ES-I3 (cell line): Measurements from ENCODE around the gene COG5.

Experiments used
- H3K36me3 ChIP-seq: 2 replicates; pipeline ENCODE4 v1.6.1; 2013; ENCODE audit warnings: mild to moderate bottlenecking, low read length, control low read depth, moderate library complexity; ENCODE audit not compliant: insufficient read depth
- H3K4me1 ChIP-seq: 2 replicates; pipeline ENCODE4 v1.6.1; 2013; ENCODE audit warnings: mild to moderate bottlenecking, control low read depth, low read length; ENCODE audit not compliant: insufficient read depth
- H3K9ac ChIP-seq: 2 replicates; pipeline ENCODE4 v1.6.1; 2013; ENCODE audit warnings: low read depth, mild to moderate bottlenecking, low read length, moderate library complexity
- H3K9me3 ChIP-seq: 2 replicates; pipeline ENCODE4 v1.6.1; 2013; ENCODE audit warnings: mild to moderate bottlenecking, low read length, moderate library complexity; ENCODE audit not compliant: control insufficient read depth, insufficient read depth

Gene COG5

GRCh38 chr7:107439025-107439424 lies 124.7 kb downstream of the COG5 start:
- Histone ChIP-seq H3K4me1 (no peaks in the 10 kb centered on the region), H3K9ac (no peak overlapping the region), H3K9me3 (no peaks in the 10 kb centered on the region), H3K36me3 (no peaks in the 10 kb centered on the region)

GRCh38 chr7:107435749-107436148 lies 128.0 kb downstream of the COG5 start:
- no peaks in the 10 kb centered on the region for H3K36me3 ChIP-seq
- no peaks in the 10 kb centered on the region for H3K4me1 ChIP-seq
- no peaks in the 10 kb centered on the region; the same call in 1 of the 2 replicates for H3K9me3 ChIP-seq
- H3K9ac ChIP-seq = no peak overlapping the region

- Histone ChIP-seq H3K36me3 (no peaks in the 10 kb centered on the region), H3K4me1 (no peaks in the 10 kb centered on the region), H3K9ac (no peak overlapping the region), H3K9me3 (no peaks in the 10 kb centered on the region; the same call in 1 of the 2 replicates)
Measured at GRCh38 chr7:107432261-107432660, 131.5 kb downstream of the COG5 start.

GRCh38 chr7:107430057-107430456 lies 133.7 kb downstream of the COG5 start:
- Histone ChIP-seq H3K9ac (no peak overlapping the region), H3K36me3 (no peaks in the 10 kb centered on the region), H3K9me3 (no peaks in the 10 kb centered on the region; the same call in 1 of the 2 replicates), H3K4me1 (no peaks in the 10 kb centered on the region)

GRCh38 chr7:107428642-107429041 lies 135.1 kb downstream of the COG5 start:
- Histone ChIP-seq H3K9me3 (no peaks in the 10 kb centered on the region; the same call in 1 of the 2 replicates), H3K9ac (no peak overlapping the region), H3K4me1 (no peaks in the 10 kb centered on the region)

GRCh38 chr7:107427462-107427861 lies 136.3 kb downstream of the COG5 start:
- no peak overlapping the region for H3K9ac ChIP-seq

More at GRCh38 chr7:107428642-107429041, 135.1 kb downstream of the COG5 start:
- no peaks in the 10 kb centered on the region for H3K36me3 ChIP-seq

GRCh38 chr7:107414198-107414597 lies 149.5 kb downstream of the COG5 start:
- no peaks in the 10 kb centered on the region for H3K9me3 ChIP-seq
- H3K9ac ChIP-seq = no peak overlapping the region
- H3K4me1 ChIP-seq = no peaks in the 10 kb centered on the region
- H3K36me3 ChIP-seq = no peaks in the 10 kb centered on the region

More at GRCh38 chr7:107427462-107427861, 136.3 kb downstream of the COG5 start:
- Histone ChIP-seq H3K4me1 (no peaks in the 10 kb centered on the region), H3K9me3 (no peaks in the 10 kb centered on the region; the same call in 1 of the 2 replicates), H3K36me3 (no peaks in the 10 kb centered on the region)

- Histone ChIP-seq H3K9ac (no peak overlapping the region), H3K36me3 (no peaks in the 10 kb centered on the region), H3K4me1 (no peaks in the 10 kb centered on the region), H3K9me3 (no peaks in the 10 kb centered on the region)
Measured at GRCh38 chr7:107408349-107408748, 155.4 kb downstream of the COG5 start.

GRCh38 chr7:107405559-107405958 lies 158.2 kb downstream of the COG5 start:
- Histone ChIP-seq H3K4me1 (no peaks in the 10 kb centered on the region), H3K36me3 (no peaks in the 10 kb centered on the region), H3K9me3 (no peaks in the 10 kb centered on the region), H3K9ac (no peak overlapping the region)

- H3K9ac ChIP-seq = no peak overlapping the region
- no peaks in the 10 kb centered on the region for H3K4me1 ChIP-seq
- H3K36me3 ChIP-seq = no peaks in the 10 kb centered on the region
- no peaks in the 10 kb centered on the region for H3K9me3 ChIP-seq
Measured at GRCh38 chr7:107404740-107405537, 158.8 kb downstream of the COG5 start.

GRCh38 chr7:107398161-107398560 lies 165.6 kb downstream of the COG5 start:
- Histone ChIP-seq H3K9me3 (no peaks in the 10 kb centered on the region), H3K9ac (no peak overlapping the region), H3K36me3 (no peaks in the 10 kb centered on the region)

GRCh38 chr7:107396990-107397389 lies 166.7 kb downstream of the COG5 start:
- no peaks in the 10 kb centered on the region for H3K36me3 ChIP-seq
- no peaks in the 10 kb centered on the region for H3K4me1 ChIP-seq
- no peaks in the 10 kb centered on the region for H3K9me3 ChIP-seq
- H3K9ac ChIP-seq = no peak overlapping the region

More at GRCh38 chr7:107398161-107398560, 165.6 kb downstream of the COG5 start:
- H3K4me1 ChIP-seq = no peaks in the 10 kb centered on the region

GRCh38 chr7:107396081-107396480 lies 167.6 kb downstream of the COG5 start:
- Histone ChIP-seq H3K9ac (no peak overlapping the region), H3K4me1 (0 out of 2 replicates have a peak, but pooled peaks cover 4% of the 10 kb centered on the region), H3K9me3 (no peaks in the 10 kb centered on the region), H3K36me3 (no peaks in the 10 kb centered on the region)

- no peaks in the 10 kb centered on the region for H3K36me3 ChIP-seq
- H3K9ac ChIP-seq = no peak overlapping the region
- H3K4me1 ChIP-seq = peaks cover 9% of the 10 kb centered on the region; the same call in 1 of the 2 replicates
- no peaks in the 10 kb centered on the region for H3K9me3 ChIP-seq
Measured at GRCh38 chr7:107394831-107395230, 168.9 kb downstream of the COG5 start.

GRCh38 chr7:107394276-107394675 lies 169.4 kb downstream of the COG5 start:
- Histone ChIP-seq H3K9ac (no peak overlapping the region), H3K9me3 (no peaks in the 10 kb centered on the region), H3K4me1 (peaks cover 9% of the 10 kb centered on the region; the same call in 1 of the 2 replicates), H3K36me3 (no peaks in the 10 kb centered on the region)
